Measurements from ENCODE around the gene SHQ1. TPM values are rescaled to one million over a fixed set of nuclear protein-coding genes. Genes with fewer than 3 reads are reported as not detected.
"Not testable (repeated sequence)": the region's sequence is repeated elsewhere in the genome, so short reads cannot be mapped to it uniquely, and the experiment has no call there.

Gene SHQ1
- total and polyA plus RNA-seq, 2 of the 4 experiments (the other 2 are of a cell fraction) = 10.4 to 19.4 TPM

- H2BK5ac ChIP-seq (ENCODE audit: low read depth, low read length, poor library complexity, severe bottlenecking); H3K4me3 ChIP-seq (ENCODE audit: insufficient read depth, low read depth, low read length); H3K9me3 ChIP-seq (ENCODE audit: control insufficient read depth, insufficient read depth, low read length); H4K8ac ChIP-seq (ENCODE audit: low read depth in 2 of 2, low read length in 2 of 2); ATAC-seq (ENCODE audit: low read depth); H2BK15ac ChIP-seq (ENCODE audit: low read depth, low read length); H3K79me1 ChIP-seq (ENCODE audit: low read depth in 1 of 2, low read length in 2 of 2); POLR2A ChIA-PET (ENCODE audit: unreplicated experiment); H2AFZ ChIP-seq (replicated peaks; ENCODE audit: low read length, poor library complexity); CTCF ChIA-PET; H4K5ac ChIP-seq (ENCODE audit: low read depth, low read length); H2BK120ac ChIP-seq (ENCODE audit: low read depth, low read length); BruUV-seq (replicated peaks); H4K91ac ChIP-seq (ENCODE audit: insufficient read depth, low read depth, low read length); H3K27me3 ChIP-seq (ENCODE audit: control insufficient read depth, insufficient read depth, low read length); H3K18ac ChIP-seq (ENCODE audit: low read depth, low read length); H3K27ac ChIP-seq (ENCODE audit: insufficient read depth, low read length); in situ Hi-C loops (cut with MboI; ENCODE audit: low sequenced_read_pairs); H3K9ac ChIP-seq (ENCODE audit: low read depth, low read length); H3K56ac ChIP-seq (ENCODE audit: extremely low read depth, insufficient read depth, low read length); intact Hi-C loops (cut with micrococcal nuclease); DNase-seq; H3K9me1 ChIP-seq (ENCODE audit: insufficient read depth, low read length); H3K4ac ChIP-seq (ENCODE audit: low read depth, low read length); H4K20me1 ChIP-seq (ENCODE audit: insufficient read depth, low read length); H3K4me1 ChIP-seq (ENCODE audit: control insufficient read depth, insufficient read depth, low read length); H3K36me3 ChIP-seq (ENCODE audit: control insufficient read depth, insufficient read depth, low read length); H2AK9ac ChIP-seq (replicated peaks; ENCODE audit: low read depth, low read length, poor library complexity); dilution Hi-C loops (cut with HindIII; ENCODE audit: low sequenced_read_pairs, unreplicated experiment); H3K23ac ChIP-seq (ENCODE audit: low read depth, low read length); H3K4me2 ChIP-seq (ENCODE audit: low read depth, low read length); H3K14ac ChIP-seq (replicated peaks; ENCODE audit: low read depth, low read length); H2BK20ac ChIP-seq (ENCODE audit: low read depth, low read length); H2AK5ac ChIP-seq (ENCODE audit: low read depth, low read length): not testable (repeated sequence)
- WGBS, 2 experiments (ENCODE audit: extremely low coverage in 2 of 2, insufficient read length in 1 of 2) = no CpG with 5 or more reads among the region's 27 CpGs
Observed at GRCh38 chr3:72788232-72788631, 60.0 kb downstream of the SHQ1 start.
